Measurements from ENCODE around the gene GAB4.

GAB4 gene

GRCh38 chr22:16957781-16958180 lies 50.2 kb downstream of the GAB4 start:
- Histone ChIP-seq H3K36me3 (ENCODE audit: control insufficient read depth, insufficient read depth, low read length) (no peaks in the 10 kb centered on the region), H3K4me3 (replicated peaks; ENCODE audit: low read depth, low read length) (no peak overlapping the region), H3K27me3 (replicated peaks; ENCODE audit: control insufficient read depth, insufficient read depth, low read length) (no peaks in the 10 kb centered on the region)
- TF ChIP-seq CTCF (IDR thresholded peaks at IDR 0.05; ENCODE audit: insufficient read depth, low read length, poor library complexity, severe bottlenecking): no peak
- no peak for DNase-seq (ENCODE audit: extremely low read depth, insufficient read length)

- H3K4me3 ChIP-seq (replicated peaks; ENCODE audit: low read depth, low read length): no peak overlapping the region
- no peak for TF ChIP-seq CTCF (IDR thresholded peaks at IDR 0.05; ENCODE audit: insufficient read depth, low read length, poor library complexity, severe bottlenecking)
- H3K36me3 ChIP-seq (ENCODE audit: control insufficient read depth, insufficient read depth, low read length): no peaks in the 10 kb centered on the region
- no peak for DNase-seq (ENCODE audit: extremely low read depth, insufficient read length)
- H3K27me3 ChIP-seq (replicated peaks; ENCODE audit: control insufficient read depth, insufficient read depth, low read length): no peaks in the 10 kb centered on the region
Measured at GRCh38 chr22:16956290-16956689, 51.7 kb downstream of the GAB4 start.

- Histone ChIP-seq H3K4me3 (replicated peaks; ENCODE audit: low read depth, low read length) (no peak overlapping the region), H3K27me3 (replicated peaks; ENCODE audit: control insufficient read depth, insufficient read depth, low read length) (no peaks in the 10 kb centered on the region), H3K36me3 (ENCODE audit: control insufficient read depth, insufficient read depth, low read length) (no peaks in the 10 kb centered on the region)
- no peak for DNase-seq (ENCODE audit: extremely low read depth, insufficient read length)
- no peak for TF ChIP-seq CTCF (IDR thresholded peaks at IDR 0.05; ENCODE audit: insufficient read depth, low read length, poor library complexity, severe bottlenecking)
Measured at GRCh38 chr22:16955678-16956210, 52.3 kb downstream of the GAB4 start.

- Histone ChIP-seq H3K36me3 (ENCODE audit: control insufficient read depth, insufficient read depth, low read length) (no peaks in the 10 kb centered on the region), H3K4me3 (replicated peaks; ENCODE audit: low read depth, low read length) (no peak overlapping the region), H3K27me3 (replicated peaks; ENCODE audit: control insufficient read depth, insufficient read depth, low read length) (no peaks in the 10 kb centered on the region)
- TF ChIP-seq CTCF (IDR thresholded peaks at IDR 0.05; ENCODE audit: insufficient read depth, low read length, poor library complexity, severe bottlenecking): no peak
- DNase-seq (ENCODE audit: extremely low read depth, insufficient read length): no peak
Measured at GRCh38 chr22:16955081-16955480, 52.9 kb downstream of the GAB4 start.

- Histone ChIP-seq H3K27me3 (replicated peaks; ENCODE audit: control insufficient read depth, insufficient read depth, low read length) (no peaks in the 10 kb centered on the region), H3K4me3 (replicated peaks; ENCODE audit: low read depth, low read length) (no peak overlapping the region), H3K36me3 (ENCODE audit: control insufficient read depth, insufficient read depth, low read length) (no peaks in the 10 kb centered on the region)
- DNase-seq (ENCODE audit: extremely low read depth, insufficient read length): no peak
- no peak for TF ChIP-seq CTCF (IDR thresholded peaks at IDR 0.05; ENCODE audit: insufficient read depth, low read length, poor library complexity, severe bottlenecking)
Measured at GRCh38 chr22:16954060-16954403, 54.0 kb downstream of the GAB4 start.
